Osteoblast (primary cell): ENCODE data around the gene MYOM3. TPM values are rescaled to one million over a fixed set of nuclear protein-coding genes. Genes with fewer than 3 reads are reported as not detected.

ENCODE experiments used
- DNase-seq: peaks from one replicate; pipeline ENCODE4 v3.0.0; 2011; ENCODE audit warnings: low spot score, mixed read lengths; ENCODE audit not compliant: insufficient read length; ENCODE audit errors: missing footprints
- H2AFZ ChIP-seq: 2 replicates; pipeline ENCODE4 v1.6.0; 2011; ENCODE audit warnings: mild to moderate bottlenecking, low read length
- H3K27ac ChIP-seq: 2 replicates; pipeline ENCODE4 v1.5.1; 2011; ENCODE audit warnings: mild to moderate bottlenecking, low read depth, low read length, moderate library complexity
- H3K27me3 ChIP-seq: 2 replicates; pipeline ENCODE4 v1.6.0; 2012; ENCODE audit warnings: mild to moderate bottlenecking, control low read depth, inconsistent platforms, low read length, moderate library complexity; ENCODE audit not compliant: insufficient read depth
- H3K36me3 ChIP-seq: 2 replicates; pipeline ENCODE4 v1.5.1; 2011; ENCODE audit warnings: mild to moderate bottlenecking, low read length, control low read depth, moderate library complexity; ENCODE audit not compliant: insufficient read depth
- H3K4me1 ChIP-seq: 2 replicates; pipeline ENCODE4 v1.5.1; 2011; ENCODE audit warnings: mild to moderate bottlenecking, low read length, control low read depth, moderate library complexity; ENCODE audit not compliant: insufficient read depth
- H3K4me2 ChIP-seq: 2 replicates; pipeline ENCODE4 v1.6.0; 2011; ENCODE audit warnings: mild to moderate bottlenecking, low read length; ENCODE audit not compliant: insufficient read depth
- H3K4me3 ChIP-seq: fragments of 200-600 bp; sonication (generic); 3 replicates; pipeline ENCODE4 v1.5.1; 2012; ENCODE audit warnings: mild to moderate bottlenecking, low read length, inconsistent platforms; ENCODE audit not compliant: insufficient read depth
- H3K79me2 ChIP-seq: 2 replicates; pipeline ENCODE4 v1.6.0; 2012; ENCODE audit warnings: mild to moderate bottlenecking, low read length, control low read depth, inconsistent platforms; ENCODE audit not compliant: insufficient read depth
- H3K9me3 ChIP-seq: 2 replicates; pipeline ENCODE4 v1.5.1; 2011; ENCODE audit warnings: low read depth, low read length, control low read depth
- H4K20me1 ChIP-seq: 2 replicates; pipeline ENCODE4 v1.6.0; 2012; ENCODE audit warnings: mild to moderate bottlenecking, low read length, control low read depth; ENCODE audit not compliant: insufficient read depth
- CTCF ChIP-seq: IDR thresholded peaks from 2 replicates; pipeline ENCODE4 v1.5.1; 2011; ENCODE audit warnings: mild to moderate bottlenecking, low read depth, low read length, moderate library complexity; ENCODE audit errors: extremely low read depth
- total RNA-seq: library from RNA; depleted of rRNA; stranded (reverse); fragments of >200 nt; gene quantifications from 2 replicates; pipeline ENCODE4 v1.2.3, GENCODE V29; 2012

The MYOM3 gene
- total RNA-seq, 1 donor = under 0.01 TPM

DNA sequence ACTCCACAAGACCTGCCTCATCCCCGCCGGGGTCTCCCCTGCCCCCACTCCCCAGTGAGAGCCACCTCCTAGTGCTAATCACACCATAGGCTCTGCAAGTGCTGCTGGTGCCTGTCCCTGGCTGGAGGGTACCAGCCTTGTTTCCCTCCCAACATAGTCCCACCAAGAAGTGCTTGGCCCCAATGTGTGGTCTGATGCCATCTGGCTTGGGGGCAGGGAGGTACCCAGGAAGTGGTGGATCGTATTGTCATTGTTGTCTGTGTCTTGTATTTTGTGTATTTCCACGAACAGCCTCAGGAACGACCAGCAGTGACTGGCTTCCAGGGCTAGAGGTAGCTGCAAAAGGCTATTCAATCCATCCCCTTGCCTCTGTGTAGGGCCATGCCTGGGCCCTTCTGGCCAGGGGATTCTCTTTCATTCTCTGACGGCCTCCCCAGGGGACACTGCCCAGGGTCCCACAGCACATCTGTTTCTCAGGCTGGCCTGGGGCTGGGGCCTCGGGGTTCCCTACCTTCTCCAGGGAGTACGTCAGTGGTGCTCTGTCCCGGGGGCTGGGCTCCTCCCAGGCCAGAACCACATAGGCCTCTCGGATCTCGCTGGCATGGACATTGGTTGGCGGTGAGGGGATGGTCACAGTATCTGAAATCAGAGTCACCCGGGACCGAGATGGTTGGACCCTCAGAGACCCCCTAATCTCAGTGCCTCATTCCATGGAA, 22.8 kb downstream of the MYOM3 start:
- TF ChIP-seq CTCF = no peak
- Histone ChIP-seq H3K4me2 (no peak overlapping the region), H3K27ac (no peak overlapping the region), H3K27me3 (peaks cover 12% of the 10 kb centered on the region), H2AFZ (no peak overlapping the region), H4K20me1 (no peaks in the 10 kb centered on the region), H3K4me1 (no peaks in the 10 kb centered on the region), H3K79me2 (no peaks in the 10 kb centered on the region), H3K36me3 (no peaks in the 10 kb centered on the region), H3K9me3 (no peaks in the 10 kb centered on the region), H3K4me3 (no peak overlapping the region)
- DNase-seq = no peak

- H3K4me2 ChIP-seq = no peak overlapping the region
- no peak overlapping the region for H3K4me3 ChIP-seq
- no peaks in the 10 kb centered on the region for H3K4me1 ChIP-seq
- TF ChIP-seq CTCF = no peak
- no peak overlapping the region for H3K27ac ChIP-seq
- no peaks in the 10 kb centered on the region for H4K20me1 ChIP-seq
- H3K36me3 ChIP-seq = no peaks in the 10 kb centered on the region
- no peaks in the 10 kb centered on the region for H3K79me2 ChIP-seq
- H3K27me3 ChIP-seq = peaks cover 23% of the 10 kb centered on the region
- no peaks in the 10 kb centered on the region for H3K9me3 ChIP-seq
- no peak for DNase-seq
- H2AFZ ChIP-seq = no peak overlapping the region
Measured at GRCh38 chr1:24086466-24086865, 25.5 kb downstream of the MYOM3 start.

DNA sequence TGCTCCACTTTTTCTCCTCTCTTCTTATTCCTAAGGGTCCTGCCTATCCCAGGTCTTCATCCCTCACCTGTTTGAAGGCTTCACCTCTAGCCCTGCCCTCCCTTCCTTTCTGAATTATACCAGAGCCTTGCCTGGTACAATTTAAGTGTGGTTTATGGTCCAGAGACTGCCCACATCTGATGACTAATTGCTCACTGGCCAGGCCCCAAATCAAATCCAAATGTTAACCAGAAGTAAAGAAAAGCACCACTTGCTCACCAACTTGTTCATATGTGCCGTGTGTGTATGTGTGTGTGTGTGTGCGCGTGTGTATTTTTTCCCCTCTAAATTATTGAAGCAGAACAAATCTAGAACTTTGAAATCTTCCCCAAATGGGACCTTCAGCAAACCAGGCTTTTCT, 26.4 kb downstream of the MYOM3 start:
- Histone ChIP-seq H3K27me3 (peaks cover 25% of the 10 kb centered on the region), H3K9me3 (no peaks in the 10 kb centered on the region), H3K4me2 (no peak overlapping the region), H4K20me1 (no peaks in the 10 kb centered on the region), H3K79me2 (no peaks in the 10 kb centered on the region), H3K36me3 (no peaks in the 10 kb centered on the region), H3K4me3 (no peak overlapping the region), H2AFZ (no peak overlapping the region), H3K27ac (no peak overlapping the region), H3K4me1 (no peaks in the 10 kb centered on the region)
- TF ChIP-seq CTCF = no peak
- DNase-seq = peak; percentile 94

DNA sequence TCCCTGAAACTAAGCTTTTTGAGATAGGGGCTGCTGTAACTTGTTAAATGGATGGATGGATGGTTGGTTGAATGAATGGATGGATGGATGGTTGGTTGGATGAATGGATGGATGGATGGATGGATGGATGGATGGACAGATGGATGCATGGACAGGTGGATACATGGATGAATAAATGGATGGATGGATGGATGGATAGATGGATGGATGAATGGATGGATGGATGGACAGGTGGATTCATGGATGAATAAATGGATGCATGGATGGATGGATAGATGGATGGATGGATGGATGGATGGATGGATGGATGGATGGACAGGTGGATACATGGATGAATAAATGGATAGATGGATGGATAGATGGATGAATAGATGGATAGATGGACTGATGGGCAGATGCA, 26.9 kb downstream of the MYOM3 start:
- no peak for TF ChIP-seq CTCF
- no peak overlapping the region for H3K4me3 ChIP-seq
- H3K27me3 ChIP-seq = peaks cover 29% of the 10 kb centered on the region
- no peaks in the 10 kb centered on the region for H4K20me1 ChIP-seq
- DNase-seq = no peak
- no peaks in the 10 kb centered on the region for H3K79me2 ChIP-seq
- no peak overlapping the region for H3K4me2 ChIP-seq
- no peak overlapping the region for H2AFZ ChIP-seq
- no peaks in the 10 kb centered on the region for H3K36me3 ChIP-seq
- H3K27ac ChIP-seq = no peak overlapping the region
- no peaks in the 10 kb centered on the region for H3K9me3 ChIP-seq
- H3K4me1 ChIP-seq = no peaks in the 10 kb centered on the region
